HG02642 (cell line): ENCODE data around the gene IPO4.

ENCODE experiments used
- ATAC-seq: cut with Tn5 transposase; IDR thresholded peaks from one replicate; pipeline ENCODE4 v1.9.1; 2021; ENCODE audit warnings: mild to moderate bottlenecking; ENCODE audit not compliant: unreplicated experiment, poor library complexity

IPO4 gene

GRCh38 chr14:24150061-24150460 lies 38.6 kb downstream of the IPO4 start:
- ATAC-seq: no peak

GRCh38 chr14:24149302-24149969 lies 39.2 kb downstream of the IPO4 start:
- no peak for ATAC-seq

- no peak for ATAC-seq
Observed at GRCh38 chr14:24147761-24148428, 40.7 kb downstream of the IPO4 start.

GRCh38 chr14:24146978-24147760 lies 41.4 kb downstream of the IPO4 start, which contains the start of gene RNF31:
Gene RNF31, plus strand, starts transcription at chr14:24147498. Its CDS starts 201 bp downstream, at chr14:24147699.
- ATAC-seq: peak; percentile 82

- peak; percentile 73 for ATAC-seq
Observed at GRCh38 chr14:24146453-24146977, 42.1 kb downstream of the IPO4 start, which contains the start of gene PSME2. Gene PSME2, minus strand, starts transcription at chr14:24146610. Its CDS starts 29 bp downstream, at chr14:24146581.

- no peak for ATAC-seq
Observed at GRCh38 chr14:24145690-24146452, 42.7 kb downstream of the IPO4 start.

GRCh38 chr14:24145219-24145618 lies 43.4 kb downstream of the IPO4 start:
- ATAC-seq: no peak

GRCh38 chr14:24144451-24144850 lies 44.2 kb downstream of the IPO4 start:
- no peak for ATAC-seq

GRCh38 chr14:24143511-24143910 lies 45.1 kb downstream of the IPO4 start:
- no peak for ATAC-seq

- peak; percentile 89 for ATAC-seq
Observed at GRCh38 chr14:24141097-24141880, 47.3 kb downstream of the IPO4 start, which contains the start of gene EMC9. Gene EMC9, minus strand, starts transcription at chr14:24141591. Its CDS starts 287 bp downstream, at chr14:24141304.

GRCh38 chr14:24139272-24139934 lies 49.2 kb downstream of the IPO4 start:
- ATAC-seq: no peak

- ATAC-seq: no peak
Observed at GRCh38 chr14:24138396-24139271, 50.0 kb downstream of the IPO4 start.

- ATAC-seq: no peak
Observed at GRCh38 chr14:24137529-24138395, 50.9 kb downstream of the IPO4 start.

- ATAC-seq: no peak
Observed at GRCh38 chr14:24136684-24137528, 51.7 kb downstream of the IPO4 start.

- peak; percentile 89 for ATAC-seq
Observed at GRCh38 chr14:24135834-24136683, 52.6 kb downstream of the IPO4 start, which contains the start of gene PSME1. Gene PSME1, plus strand, starts transcription at chr14:24136194. Its CDS starts 69 bp downstream, at chr14:24136263.
